GM12878 (cell line): ENCODE results near the gene DPM1. TPM values are rescaled to one million over a fixed set of nuclear protein-coding genes. Genes with fewer than 3 reads are reported as not detected.

Source experiments
- ATAC-seq: fragments of 200-7000 bp; cut with Tn5 transposase; 3 replicates; pipeline ENCODE4 v1.9.1; 2020; ENCODE audit warnings: mild to moderate bottlenecking, moderate library complexity
- BruUV-seq: library from RNA; stranded (reverse); fragments of 400-500 nt; replicated peaks from 2 replicates; lab custom pipeline; 2021; lab: Mats Ljungman, UMichigan
- CTCF ChIA-PET: fragments of 300-600 bp; sonication (Branson Sonifier 250); formaldehyde crosslinking; extraction: SDS; loops from one replicate; lab custom pipeline; 2021; ENCODE audit warnings: inconsistent platforms; lab: Yijun Ruan, JAX
- POLR2A ChIA-PET: fragments of 350-600 bp; formaldehyde crosslinking; extraction: SDS; loops from one replicate; lab custom pipeline; 2021; ENCODE audit warnings: inconsistent platforms; lab: Charles Lee
- RAD21 ChIA-PET: fragments of 300-600 bp; sonication (Branson Sonifier 250); formaldehyde crosslinking; loops from one replicate; lab custom pipeline; 2023; ENCODE audit warnings: antibody characterized with exemption; ENCODE audit not compliant: unreplicated experiment; lab: Charles Lee
- SMC1A ChIA-PET: fragments of 300-600 bp; sonication (Branson Sonifier 250); formaldehyde crosslinking; loops from one replicate; lab custom pipeline; 2023; ENCODE audit not compliant: unreplicated experiment, uncharacterized antibody; lab: Charles Lee
- DNase-seq: peaks from one replicate; pipeline ENCODE4 v3.0.0-alpha.2; 2011; ENCODE audit warnings: low read depth, low spot score
- FAIRE-seq: peaks from 3 replicates; lab custom pipeline; 2011; peaks lifted over from hg19 to GRCh38; lab: Jason Lieb, UNC
- H2AFZ ChIP-seq: 2 replicates; pipeline ENCODE4 v1.6.0; 2011; ENCODE audit warnings: low read depth, low read length, control low read depth; ENCODE audit not compliant: control insufficient read depth
- H3K27ac ChIP-seq: 2 replicates; pipeline ENCODE4 v1.5.1; 2011; ENCODE audit warnings: control low read depth; ENCODE audit not compliant: control insufficient read depth, insufficient read depth
- H3K27me3 ChIP-seq, 2 experiments: replicated peaks in 1 of 2; 2 replicates each; pipeline versions ENCODE4 v1.6.0 to v1.6.1; 2011; ENCODE audit warnings: low read length in 1 of 2; ENCODE audit not compliant: control insufficient read depth in 2 of 2, insufficient read depth in 2 of 2
- H3K36me3 ChIP-seq, 2 experiments: 2 replicates each; pipeline ENCODE4 v1.5.1; 2011; ENCODE audit warnings: low read length in 1 of 2; ENCODE audit not compliant: control insufficient read depth in 2 of 2, insufficient read depth in 2 of 2
- H3K4me1 ChIP-seq: 2 replicates; pipeline ENCODE4 v1.6.1; 2011; ENCODE audit warnings: mild to moderate bottlenecking, low read length, moderate library complexity, mixed read lengths; ENCODE audit not compliant: control insufficient read depth, insufficient read depth
- H3K4me2 ChIP-seq: 2 replicates; pipeline ENCODE4 v1.6.0; 2011; ENCODE audit warnings: control low read depth; ENCODE audit not compliant: control insufficient read depth, insufficient read depth
- H3K4me3 ChIP-seq: fragments of 200-600 bp; sonication (generic); 2 replicates; pipeline ENCODE4 v1.5.1; 2016
- H3K79me2 ChIP-seq: 2 replicates; pipeline ENCODE4 v1.6.0; 2011; ENCODE audit warnings: low read length; ENCODE audit not compliant: control insufficient read depth, insufficient read depth
- H3K9ac ChIP-seq: 2 replicates; pipeline ENCODE4 v1.8.0; 2011; ENCODE audit warnings: low read length, control low read depth, mixed read lengths; ENCODE audit not compliant: control insufficient read depth, insufficient read depth
- H3K9me3 ChIP-seq: replicated peaks from 3 replicates; pipeline ENCODE4 v1.5.1; 2011; ENCODE audit warnings: mild to moderate bottlenecking, low read length; ENCODE audit not compliant: control insufficient read depth, insufficient read depth
- H4K20me1 ChIP-seq: 2 replicates; pipeline ENCODE4 v1.6.0; 2011; ENCODE audit not compliant: control insufficient read depth, insufficient read depth
- CBX3 ChIP-seq: fragments of 200-600 bp; sonication (generic); IDR thresholded peaks from 2 replicates; pipeline ENCODE4 v1.6.1; 2016; ENCODE audit warnings: low read depth, borderline replicate concordance
- EED ChIP-seq: sonication (generic); IDR thresholded peaks from 2 replicates; pipeline ENCODE4 v1.6.1; 2016; ENCODE audit warnings: antibody characterized with exemption, low read depth
- RELA ChIP-seq: fragments of 450-650 bp; IDR thresholded peaks from 2 replicates; pipeline ENCODE4 v1.8.0; 2014; ENCODE audit warnings: borderline replicate concordance; ENCODE audit not compliant: partially characterized antibody
- YY1 ChIP-seq: IDR thresholded peaks from 2 replicates; pipeline ENCODE4 v1.6.1; 2011; ENCODE audit warnings: low read depth, mild to moderate bottlenecking, low read length
- ZNF24 ChIP-seq: fragments of 450-650 bp; IDR thresholded peaks from 2 replicates; pipeline ENCODE4 v1.6.1; 2017; ENCODE audit warnings: antibody characterized with exemption, mild to moderate bottlenecking
- WGBS: methylation state at CpG from one replicate; pipeline ENCODE4 v1.1.6; 2016; ENCODE audit warnings: low lambda C conversion rate; ENCODE audit not compliant: insufficient replicate concordance, insufficient coverage; ENCODE audit errors: missing lambda C conversion rate; 5-methylcytosine and 5-hydroxymethylcytosine counted together
- in situ Hi-C: fragments of 300-500 bp; cut with MboI; formaldehyde crosslinking; loops from 9 replicates; pipeline ENCODE4 v1.14.3; 2018; ENCODE audit warnings: mixed read lengths
- intact Hi-C: fragments of 100-400 bp; cut with micrococcal nuclease; formaldehyde crosslinking; loops from one replicate; pipeline ENCODE4 v1.14.2; 2022; ENCODE audit not compliant: unreplicated experiment
- polyA plus RNA-seq, 11 experiments: library from polyadenylated mRNA; depleted of rRNA in 4 of 11; unstranded in 6 of 11; stranded (reverse) in 5 of 11; fragments of >200 nt; fragmentation: Nextera tagmentation in 4 of 11; fragmentation: Illumina TruSeq in 1 of 11; extraction: Ambion mirVana in 4 of 11; extraction: Trizol in 1 of 11; gene quantifications; 1 replicate in 1 of 11; 2 replicates in 10 of 11; pipeline versions ENCODE4 v1.2.1 to v1.2.3, GENCODE V29; 2011 to 2016; ENCODE audit warnings: inconsistent platforms in 2 of 11, missing spikeins in 2 of 11, low read depth in 1 of 11
- total RNA-seq, 4 experiments: library from RNA; depleted of rRNA in 3 of 4; stranded (reverse); fragments of >200 nt in 3 of 4; fragmentation: Illumina TruSeq in 1 of 4; extraction: Trizol in 1 of 4; gene quantifications; 2 replicates each; pipeline versions ENCODE4 v1.2.1 to v1.2.3, GENCODE V29; 2013 to 2021
- TF ChIP-seq, protein P1 (sequence below): IDR thresholded peaks from 2 replicates; pipeline ENCODE4 v1.6.1; 2011; ENCODE audit warnings: low read depth, low read length, improper control_type of control experiment, borderline replicate concordance

The DPM1 gene
- total and polyA plus RNA-seq, 10 of the 15 experiments (the other 5 are each of a cell fraction or from before 2014, with no cell fraction given) = 53.3 to 167 (median 108) TPM

DNA sequence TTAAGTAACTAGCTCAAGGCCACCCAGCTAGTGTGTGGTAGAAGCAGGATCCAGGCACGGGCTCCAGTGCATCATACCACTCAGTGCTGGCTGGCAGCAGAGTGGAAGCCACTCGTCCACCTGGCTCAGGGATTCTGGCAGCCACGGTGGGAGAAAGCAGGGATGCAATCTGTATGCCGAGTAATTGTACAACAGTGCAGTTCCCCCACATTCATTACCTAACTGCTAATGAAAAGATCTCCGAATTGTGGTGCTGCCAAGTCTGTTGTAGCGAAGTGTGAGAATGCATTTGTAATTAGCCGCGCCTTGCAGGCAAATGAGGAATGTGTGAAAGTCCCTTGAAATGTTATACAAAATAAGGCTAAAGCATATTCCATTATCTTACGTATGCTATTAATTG is 35.5 kb upstream of the DPM1 start:
- Histone ChIP-seq H3K27ac (no peak overlapping the region), H3K9me3 (no peaks in the 10 kb centered on the region), H3K9ac (no peak overlapping the region), H3K79me2 (no peaks in the 10 kb centered on the region), H3K27me3 (peaks cover 0 to under 1% of the 10 kb centered on the region in 2 experiments; a peak in 2 of 4 replicates), H3K36me3 (no peaks in the 10 kb centered on the region), H3K4me1 (no peaks in the 10 kb centered on the region), H2AFZ (no peak overlapping the region), H3K4me2 (no peak overlapping the region), H3K4me3 (no peak overlapping the region), H4K20me1 (no peaks in the 10 kb centered on the region)
- POLR2A ChIA-PET = no interaction called here
- CTCF ChIA-PET = interaction anchor here (1.7 to 14.7 kb wide), 3 partner anchors 12 to 314 kb away, joined by 8 to 177 read pairs (median 8); partner anchors contain the start of gene BCAS4
- no peak for DNase-seq
- 47% methylated on average over 9 of the region's 9 CpGs for WGBS
- no peak for FAIRE-seq
- RAD21 ChIA-PET = interaction anchor here (1.3 kb wide), 1 partner anchor 199 kb away, joined by 3 read pairs; no protein-coding TSS in a partner anchor
- intact Hi-C loops = no loop called here
- TF ChIP-seq, protein P1, sequence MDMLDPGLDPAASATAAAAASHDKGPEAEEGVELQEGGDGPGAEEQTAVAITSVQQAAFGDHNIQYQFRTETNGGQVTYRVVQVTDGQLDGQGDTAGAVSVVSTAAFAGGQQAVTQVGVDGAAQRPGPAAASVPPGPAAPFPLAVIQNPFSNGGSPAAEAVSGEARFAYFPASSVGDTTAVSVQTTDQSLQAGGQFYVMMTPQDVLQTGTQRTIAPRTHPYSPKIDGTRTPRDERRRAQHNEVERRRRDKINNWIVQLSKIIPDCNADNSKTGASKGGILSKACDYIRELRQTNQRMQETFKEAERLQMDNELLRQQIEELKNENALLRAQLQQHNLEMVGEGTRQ = no peak
- no peak for TF ChIP-seq CBX3
- no peak for TF ChIP-seq YY1
- TF ChIP-seq RELA = no peak
- no peak for TF ChIP-seq EED
- TF ChIP-seq ZNF24 = no peak
- SMC1A ChIA-PET = no interaction called here
- BruUV-seq = no TSS peak
- in situ Hi-C loops = no loop called here
- ATAC-seq = no peak
